Small intestine (tissue), 7 donors: ENCODE results near the gene MMP24. TPM values are rescaled to one million over a fixed set of nuclear protein-coding genes. Genes with fewer than 3 reads are reported as not detected.

Experiments
- DNase-seq, 2 donors: peaks; one replicate each; pipeline versions ENCODE4 v3.0.0 to v3.0.0-alpha.2; 2013
- FAIRE-seq: peaks from 2 replicates; lab custom pipeline; 2012; peaks lifted over from hg19 to GRCh38; lab: Jason Lieb, UNC
- H3K27ac ChIP-seq, 3 donors: one replicate each; pipeline ENCODE4 v1.5.1; 2013; ENCODE audit warnings: low read length in 2 of 3, mild to moderate bottlenecking in 2 of 3, control low read depth in 1 of 3, inconsistent platforms in 1 of 3, low read depth in 1 of 3, moderate library complexity in 1 of 3
- H3K27me3 ChIP-seq, 3 donors: one replicate each; pipeline ENCODE4 v1.6.1; 2013; ENCODE audit warnings: low read length in 3 of 3, inconsistent platforms in 1 of 3; ENCODE audit not compliant: control insufficient read depth in 3 of 3, insufficient read depth in 3 of 3
- H3K36me3 ChIP-seq, 3 donors: one replicate each; pipeline ENCODE4 v1.6.1; 2013; ENCODE audit warnings: low read length in 3 of 3, inconsistent platforms in 1 of 3, low read depth in 1 of 3, mild to moderate bottlenecking in 1 of 3, moderate library complexity in 1 of 3; ENCODE audit not compliant: control insufficient read depth in 3 of 3, insufficient read depth in 2 of 3
- H3K4me1 ChIP-seq, 3 donors: one replicate each; pipeline ENCODE4 v1.6.1; 2013; ENCODE audit warnings: low read length in 2 of 3, inconsistent platforms in 1 of 3, low read depth in 1 of 3, mild to moderate bottlenecking in 1 of 3, moderate library complexity in 1 of 3; ENCODE audit not compliant: control insufficient read depth in 3 of 3, insufficient read depth in 2 of 3
- H3K4me3 ChIP-seq, 3 donors: one replicate each; pipeline ENCODE4 v1.5.1; 2013; ENCODE audit warnings: low read length in 3 of 3, control low read depth in 1 of 3, inconsistent platforms in 1 of 3, low read depth in 1 of 3, mild to moderate bottlenecking in 1 of 3, moderate library complexity in 1 of 3
- H3K9me3 ChIP-seq, 2 donors: one replicate each; pipeline ENCODE4 v1.6.1; 2013; ENCODE audit warnings: low read depth in 1 of 2, low read length in 1 of 2; ENCODE audit not compliant: control insufficient read depth in 2 of 2, insufficient read depth in 1 of 2
- WGBS, 3 donors: extraction: QIAGEN DNeasy Blood & Tissue Kit; methylation state at CpG; one replicate each; pipeline ENCODE4 v1.1.7; 2013; 5-methylcytosine and 5-hydroxymethylcytosine counted together
- polyA plus RNA-seq, 4 donors: library from polyadenylated mRNA; stranded (reverse) in 3 of 4; unstranded in 1 of 4; fragments of 200-250 nt in 3 of 4; fragments of 120-200 nt in 1 of 4; gene quantifications; one replicate each; pipeline versions ENCODE4 v1.2.1 to v1.2.3, GENCODE V29; 2013
- donor health status: healthy with polysubstance abuse.
- donor health status: control.
- donor health status: control.
- donor health status: Bipolar disorder and iron deficiency.
- donor health status: healthy.

The MMP24 gene
- polyA plus RNA-seq, 4 donors: 0.54 to 1.3 (median 0.73) TPM

DNA sequence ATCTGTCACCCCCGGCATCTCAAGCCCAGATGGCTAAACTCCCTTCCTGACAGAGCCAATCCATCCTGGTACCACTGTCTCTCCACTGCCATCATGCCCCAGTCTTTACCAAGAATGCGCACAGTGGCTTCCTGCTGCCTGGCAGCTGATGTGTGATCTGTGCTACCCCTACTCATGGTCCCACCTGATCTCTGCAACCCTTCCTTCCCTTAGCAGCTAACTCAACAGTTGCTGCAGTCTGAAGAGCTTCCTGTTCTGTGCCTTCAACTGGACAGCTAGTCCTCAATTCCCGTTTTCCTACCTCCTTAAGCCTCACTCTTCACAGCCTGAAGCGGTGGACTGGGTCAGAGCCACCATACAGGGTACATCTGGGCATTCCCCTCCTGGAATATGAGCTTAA is 73.3 kb downstream of the MMP24 start:
- no peaks in the 10 kb centered on the region for H3K9me3 ChIP-seq
- no peak overlapping the region for H3K27ac ChIP-seq
- 73 to 88% (median 84%) methylated on average over 4 of the region's 4 CpGs for WGBS, 3 donors
- H3K36me3 ChIP-seq: peaks cover 0 to 23% (median 0%) of the 10 kb centered on the region in 3 donors
- DNase-seq: no peak
- H3K4me3 ChIP-seq: no peak overlapping the region
- no peaks in the 10 kb centered on the region for H3K27me3 ChIP-seq
- FAIRE-seq: no peak
- peaks cover 0 to 9% (median 0%) of the 10 kb centered on the region in 3 donors for H3K4me1 ChIP-seq

DNA sequence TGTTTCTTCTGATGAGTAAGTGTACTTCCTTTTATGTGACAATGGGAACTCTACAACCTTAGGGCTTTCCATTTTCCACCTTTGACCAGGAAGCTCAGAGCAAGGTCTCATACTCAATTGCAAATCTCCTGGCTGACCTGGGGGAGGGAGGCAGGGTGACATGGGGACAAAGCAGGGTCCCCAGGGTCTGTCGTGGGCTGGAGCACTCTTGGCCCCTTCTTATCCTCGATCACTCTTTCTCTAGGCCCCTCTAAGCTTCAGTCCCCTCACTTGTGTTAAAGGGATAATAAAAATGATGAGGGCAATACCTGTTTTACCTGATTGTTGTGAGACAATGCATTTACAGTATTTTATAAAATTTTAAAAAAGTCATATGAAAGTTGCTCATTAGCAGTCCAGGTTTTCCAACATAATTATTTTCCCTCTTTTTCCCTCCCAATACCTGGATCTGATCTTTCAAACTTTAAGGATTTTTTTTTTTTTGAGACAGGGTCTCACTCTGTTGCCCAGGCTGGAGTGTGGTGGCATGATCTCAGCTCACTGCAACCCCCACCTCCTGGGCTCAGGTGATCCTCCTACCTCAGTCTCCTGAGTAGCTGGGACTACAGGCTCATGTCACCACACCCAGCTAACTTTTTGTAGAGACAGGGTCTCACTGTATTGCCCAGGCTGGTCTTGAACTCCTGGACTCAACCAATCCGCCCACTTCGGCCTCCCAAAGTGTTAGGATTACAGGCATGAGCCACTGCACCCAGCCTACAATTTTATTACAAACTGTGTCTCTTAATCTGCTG is 74.2 kb downstream of the MMP24 start:
- no peak for FAIRE-seq
- 83 to 94% (median 89%) methylated on average over 4 of the region's 4 CpGs for WGBS, 3 donors

DNA sequence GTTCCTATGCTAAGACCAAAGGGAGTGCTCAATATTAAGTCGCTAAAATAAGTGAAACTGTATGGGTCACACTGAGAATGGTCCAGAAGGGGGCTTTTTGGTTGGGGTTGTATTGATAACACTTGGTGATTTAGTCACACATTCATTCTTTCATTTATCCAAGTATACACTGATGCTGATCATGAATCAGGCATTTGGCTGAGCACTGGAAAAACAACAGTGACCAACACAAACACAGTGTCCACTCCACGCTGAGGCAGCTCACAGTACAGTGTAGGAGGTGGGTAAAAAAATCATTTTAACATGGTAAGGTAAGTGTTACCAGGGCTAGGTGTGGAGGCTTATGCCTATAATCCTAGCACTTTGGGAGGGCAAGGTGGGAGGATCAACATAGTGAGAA is 74.9 kb downstream of the MMP24 start:
- no peak for FAIRE-seq
- no peak overlapping the region for H3K4me3 ChIP-seq
- peaks cover 0 to 24% (median 0%) of the 10 kb centered on the region in 3 donors for H3K4me1 ChIP-seq
- H3K36me3 ChIP-seq: peaks cover 0 to 38% (median 0%) of the 10 kb centered on the region in 3 donors
- 90 to 99% (median 92%) methylated on average over 2 of the region's 2 CpGs for WGBS, 3 donors
- no peaks in the 10 kb centered on the region for H3K27me3 ChIP-seq
- H3K9me3 ChIP-seq: no peaks in the 10 kb centered on the region
- no peak overlapping the region for H3K27ac ChIP-seq
- DNase-seq: no peak

More for the DNA sequence above, 74.2 kb downstream of the MMP24 start:
- Histone ChIP-seq H3K27ac (no peak overlapping the region), H3K4me3 (no peak overlapping the region), H3K36me3 (peaks cover 0 to 31% (median 0%) of the 10 kb centered on the region in 3 donors), H3K4me1 (peaks cover 0 to 17% (median 0%) of the 10 kb centered on the region in 3 donors), H3K9me3 (no peaks in the 10 kb centered on the region), H3K27me3 (no peaks in the 10 kb centered on the region)
- peak in 1 of 2 donors; percentile 42 for DNase-seq

DNA sequence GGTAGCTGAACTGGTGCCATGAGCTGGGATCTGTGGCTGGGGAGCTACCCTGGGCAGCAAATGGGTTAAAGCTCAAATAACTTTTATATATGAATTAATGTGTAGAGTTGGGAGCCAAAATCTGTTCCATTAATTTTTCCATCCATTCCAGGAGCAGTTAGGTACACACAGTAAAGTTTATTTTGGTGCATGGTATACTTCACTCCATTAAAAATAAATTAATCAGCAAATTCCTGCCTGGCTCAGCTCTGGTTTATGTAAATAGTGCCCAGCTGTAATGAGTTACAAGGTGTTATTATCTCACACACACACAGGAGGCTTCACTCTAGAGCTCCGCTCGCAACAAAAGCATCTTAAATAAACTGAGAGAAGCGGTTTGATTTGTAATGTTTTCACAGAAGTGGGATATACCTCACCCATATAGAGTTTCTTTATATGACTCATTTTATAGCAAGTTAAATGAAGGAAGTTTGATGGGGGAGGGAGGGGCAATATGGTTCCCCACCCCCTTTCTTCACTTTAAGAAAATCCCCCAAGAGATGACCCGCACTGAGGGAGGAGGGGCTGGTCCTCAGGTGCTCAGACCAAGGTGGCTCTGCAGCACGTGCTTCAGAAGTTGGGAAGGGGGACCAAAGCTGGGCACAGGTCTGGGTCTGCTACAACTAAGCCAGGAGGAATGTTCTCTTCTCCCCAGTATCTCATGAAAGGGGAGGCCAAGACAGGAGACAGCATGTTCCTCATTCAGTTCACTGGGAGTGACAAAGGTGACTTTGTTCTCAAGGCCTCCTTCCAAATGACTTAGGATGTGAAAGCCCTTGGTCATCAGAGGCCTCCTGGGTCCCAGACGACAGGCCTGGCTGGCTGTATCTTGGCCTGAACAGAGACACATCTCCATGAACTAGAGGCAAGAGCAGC is 76.2 kb downstream of the MMP24 start:
- DNase-seq: no peak
- no peaks in the 10 kb centered on the region for H3K9me3 ChIP-seq
- no peak overlapping the region for H3K4me3 ChIP-seq
- no peak for FAIRE-seq
- H3K4me1 ChIP-seq: peaks cover 0 to 36% (median 0%) of the 10 kb centered on the region in 3 donors
- 82 to 89% (median 88%) methylated on average over 6 of the region's 6 CpGs for WGBS, 3 donors
- no peak overlapping the region for H3K27ac ChIP-seq
- H3K36me3 ChIP-seq: peaks cover 0 to 46% (median 0%) of the 10 kb centered on the region in 3 donors
- H3K27me3 ChIP-seq: no peaks in the 10 kb centered on the region

DNA sequence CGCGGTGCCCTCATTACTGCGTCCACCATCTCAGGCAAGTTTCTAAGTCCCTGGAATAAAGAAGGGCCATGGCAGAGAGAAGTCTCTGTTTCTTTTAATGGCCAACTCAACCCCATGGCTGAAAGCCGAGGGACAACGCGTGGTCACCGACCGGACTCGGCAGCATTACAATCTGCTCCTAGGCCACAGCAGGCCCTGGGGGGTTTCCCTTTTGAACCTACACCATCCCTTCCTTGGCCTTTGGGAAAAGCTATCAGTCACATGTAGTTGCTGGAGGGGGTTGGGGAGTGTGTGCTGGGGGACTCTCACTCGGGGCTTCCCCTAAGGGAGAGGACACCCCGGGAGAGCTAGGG is 76.9 kb downstream of the MMP24 start:
- DNase-seq (no peak), FAIRE-seq (no peak)
- no peak overlapping the region for H3K4me3 ChIP-seq
- H3K27me3 ChIP-seq: no peaks in the 10 kb centered on the region
- WGBS, 3 donors: 79 to 83% (median 80%) methylated on average over 11 of the region's 11 CpGs
- peaks cover 0 to 36% (median 0%) of the 10 kb centered on the region in 3 donors for H3K4me1 ChIP-seq
- no peak overlapping the region for H3K27ac ChIP-seq
- H3K36me3 ChIP-seq: peaks cover 0 to 51% (median 0%) of the 10 kb centered on the region in 3 donors
- no peaks in the 10 kb centered on the region for H3K9me3 ChIP-seq

DNA sequence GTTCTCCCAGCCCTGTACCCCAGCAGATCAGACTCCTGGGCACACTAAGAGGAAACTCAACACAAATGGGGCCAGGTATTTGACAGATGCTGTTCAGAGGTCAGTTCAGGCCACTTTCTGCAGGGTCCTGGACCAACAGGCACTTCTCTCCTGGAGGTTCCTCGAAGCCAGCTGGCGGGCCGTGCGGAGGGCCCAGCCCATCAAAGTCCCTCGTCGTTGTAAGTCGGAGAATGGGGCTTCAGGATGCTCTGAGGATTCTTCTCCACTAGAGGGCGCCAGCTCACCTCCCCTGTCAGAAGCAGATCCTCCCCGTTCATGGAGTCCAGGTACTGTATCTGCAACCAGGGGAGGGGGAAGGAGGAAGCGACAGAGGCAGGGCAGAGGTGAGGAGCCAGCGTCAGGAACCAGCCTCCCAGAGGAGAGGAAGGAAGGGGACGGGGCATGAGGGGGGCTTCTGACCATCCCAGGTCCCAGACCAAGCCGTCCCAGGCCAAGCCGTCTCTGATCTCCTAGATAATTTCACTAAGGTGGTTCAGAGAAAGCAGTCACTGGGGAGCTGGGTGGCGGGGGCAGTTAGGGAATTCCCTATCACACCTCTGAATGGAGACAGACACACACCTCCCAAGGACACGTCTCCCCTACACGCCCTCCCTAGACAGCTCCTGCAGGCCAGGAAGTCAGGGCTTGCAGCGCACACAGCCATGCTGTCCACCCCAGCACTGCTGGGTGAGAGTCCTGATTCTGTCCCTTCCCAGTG is 77.4 kb downstream of the MMP24 start:
- FAIRE-seq (no peak), DNase-seq (peak; percentile 89 to 94)
- Histone ChIP-seq H3K4me1 (peaks cover 0 to 36% (median 0%) of the 10 kb centered on the region in 3 donors), H3K27ac (peak overlapping the region in 1 of 3 donors; percentile 84), H3K36me3 (peaks cover 0 to 54% (median 0%) of the 10 kb centered on the region in 3 donors), H3K9me3 (no peaks in the 10 kb centered on the region), H3K27me3 (no peaks in the 10 kb centered on the region), H3K4me3 (no peak overlapping the region)
- 17 to 27% (median 24%) methylated on average over 17 to 18 of the region's 18 CpGs for WGBS, 3 donors

DNA sequence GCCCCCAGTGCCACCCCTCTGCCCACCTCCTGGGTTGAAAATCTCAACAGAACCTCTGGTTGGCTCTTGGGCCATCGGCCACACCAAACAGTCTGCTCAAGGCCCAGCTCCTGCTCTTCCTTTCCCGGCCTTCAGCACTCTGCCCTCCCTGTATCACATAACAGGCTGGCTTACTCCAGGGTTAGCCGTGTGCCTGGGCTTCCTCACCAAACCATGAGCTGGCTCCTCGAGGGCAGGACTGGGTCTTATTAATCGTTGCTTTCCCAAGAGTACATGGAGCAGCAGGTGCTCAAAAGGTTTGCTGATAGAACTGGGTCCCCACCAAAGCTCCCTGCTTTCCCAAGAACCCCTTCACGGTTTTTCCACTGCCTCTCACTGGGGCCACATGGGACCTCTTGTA is 78.5 kb downstream of the MMP24 start:
- Histone ChIP-seq H3K36me3 (peaks cover 0 to 58% (median 0%) of the 10 kb centered on the region in 3 donors), H3K27me3 (no peaks in the 10 kb centered on the region), H3K9me3 (no peaks in the 10 kb centered on the region), H3K27ac (peak overlapping the region in 2 of 3 donors; percentile 55 to 84), H3K4me1 (peaks cover 0 to 36% (median 0%) of the 10 kb centered on the region in 3 donors), H3K4me3 (no peak overlapping the region)
- 82 to 91% (median 84%) methylated on average over 6 of the region's 6 CpGs for WGBS, 3 donors
- DNase-seq: no peak
- no peak for FAIRE-seq
